Lung (tissue), 12 donors: ENCODE results near the gene KCNT1. TPM values are rescaled to one million over a fixed set of nuclear protein-coding genes. Genes with fewer than 3 reads are reported as not detected.

Experiments used
- ATAC-seq: fragments of 200-7000 bp; cut with Tn5 transposase; one replicate; pipeline ENCODE4 v1.9.1; 2020; ENCODE audit warnings: moderate number of reproducible peaks; ENCODE audit not compliant: insufficient read depth, low FRiP score
- DNase-seq, 3 donors: peaks; one replicate each; pipeline ENCODE4 v3.0.0-alpha.2; 2013 to 2017
- H3K27ac ChIP-seq, 2 donors: one replicate each; pipeline ENCODE4 v1.5.1; 2013; ENCODE audit warnings: mild to moderate bottlenecking in 2 of 2, moderate library complexity in 2 of 2, control low read depth in 1 of 2, inconsistent platforms in 1 of 2, low read depth in 1 of 2, low read length in 1 of 2
- H3K27me3 ChIP-seq, 3 donors: one replicate each; pipeline ENCODE4 v1.5.1; 2013; ENCODE audit warnings: low read length in 2 of 3; ENCODE audit not compliant: control insufficient read depth in 3 of 3, insufficient read depth in 3 of 3
- H3K36me3 ChIP-seq, 4 donors: one replicate each; pipeline ENCODE4 v1.5.1; 2013; ENCODE audit warnings: low read length in 4 of 4, mild to moderate bottlenecking in 1 of 4, moderate library complexity in 1 of 4; ENCODE audit not compliant: control insufficient read depth in 4 of 4, insufficient read depth in 4 of 4
- H3K4me1 ChIP-seq, 5 donors: one replicate each; pipeline ENCODE4 v1.5.1; 2013; ENCODE audit warnings: low read length in 5 of 5, mild to moderate bottlenecking in 2 of 5, moderate library complexity in 1 of 5; ENCODE audit not compliant: control insufficient read depth in 5 of 5, insufficient read depth in 5 of 5
- H3K4me3 ChIP-seq: one replicate; pipeline ENCODE4 v1.5.1; 2013; ENCODE audit warnings: mild to moderate bottlenecking, control low read depth, moderate library complexity
- H3K9ac ChIP-seq, 2 donors: one replicate each; pipeline ENCODE4 v1.5.1; 2013; ENCODE audit warnings: low read length in 2 of 2, control low read depth in 1 of 2; ENCODE audit not compliant: insufficient read depth in 1 of 2
- H3K9me3 ChIP-seq, 4 donors: one replicate each; pipeline ENCODE4 v1.5.1; 2013; ENCODE audit warnings: low read length in 3 of 4, mild to moderate bottlenecking in 1 of 4, moderate library complexity in 1 of 4; ENCODE audit not compliant: control insufficient read depth in 4 of 4, insufficient read depth in 3 of 4
- CTCF ChIP-seq: IDR thresholded peaks from 2 replicates; pipeline ENCODE4 v1.5.1; 2012; ENCODE audit warnings: mild to moderate bottlenecking; ENCODE audit errors: control extremely low read depth, extremely low read depth
- WGBS, 2 donors: extraction: QIAGEN DNeasy Blood & Tissue Kit; methylation state at CpG; one replicate each; pipeline ENCODE4 v1.1.7; 2013; 5-methylcytosine and 5-hydroxymethylcytosine counted together
- polyA plus RNA-seq, 2 donors: library from polyadenylated mRNA; stranded (reverse); fragments of 200-250 nt; gene quantifications; one replicate each; pipeline ENCODE4 v1.2.1, GENCODE V29; 2013
- total RNA-seq, 2 donors: library from RNA; depleted of rRNA in 1 of 2; stranded (reverse); fragments of >200 nt in 1 of 2; gene quantifications; one replicate each; pipeline ENCODE4 v1.2.1, GENCODE V29; 2014 to 2021
- donor health status: control.
- donor health status: control.
- donor health status: Bipolar disorder and iron deficiency.
- donor health status: healthy.
- donor health status: DM: yes; HTN: yes; CAD: no.

Gene KCNT1
- total and polyA plus RNA-seq, 4 donors: 0.06 to 0.28 (median 0.11) TPM

GRCh38 chr9:135674977-135675376 is 27.0 kb upstream of the KCNT1 start:
- no peak overlapping the region for H3K4me3 ChIP-seq
- H3K27ac ChIP-seq: no peak overlapping the region
- peaks cover 0 to 3% (median 2%) of the 10 kb centered on the region in 3 donors for H3K27me3 ChIP-seq
- TF ChIP-seq CTCF: no peak
- H3K9me3 ChIP-seq: peaks cover 0 to 5% (median 0%) of the 10 kb centered on the region in 4 donors
- H3K36me3 ChIP-seq: no peaks in the 10 kb centered on the region
- H3K4me1 ChIP-seq: no peaks in the 10 kb centered on the region
- ATAC-seq (no peak), DNase-seq (no peak)
- H3K9ac ChIP-seq: no peak overlapping the region
- 73 to 74% methylated on average over 10 of the region's 10 CpGs for WGBS, 2 donors

DNA sequence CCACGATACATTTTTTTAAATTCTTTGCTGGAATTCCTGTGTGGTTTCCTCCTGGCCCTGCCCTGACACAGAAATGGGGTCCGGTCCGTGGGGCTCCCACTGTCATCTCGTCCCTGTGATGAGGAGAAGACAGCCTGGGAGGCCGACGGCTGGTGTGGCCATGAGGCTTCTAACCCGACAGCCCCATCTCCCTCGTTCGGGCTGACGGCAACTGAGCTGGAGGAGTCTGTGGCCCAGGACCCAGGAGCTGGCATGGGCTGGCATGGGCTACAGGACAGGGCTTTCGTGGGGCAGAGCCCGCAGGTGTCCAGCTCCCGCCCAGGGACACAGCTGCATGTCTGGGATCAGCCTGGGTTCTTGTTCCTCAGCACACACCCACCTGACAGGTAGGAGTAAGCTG is 25.1 kb upstream of the KCNT1 start:
- Histone ChIP-seq H3K27ac (no peak overlapping the region), H3K36me3 (no peaks in the 10 kb centered on the region), H3K4me3 (no peak overlapping the region), H3K9ac (no peak overlapping the region), H3K9me3 (peaks cover 0 to 13% (median 0%) of the 10 kb centered on the region in 4 donors), H3K4me1 (no peaks in the 10 kb centered on the region), H3K27me3 (peaks cover 0 to 3% (median 0%) of the 10 kb centered on the region in 3 donors)
- DNase-seq (no peak), ATAC-seq (no peak)
- 84 to 90% methylated on average over 13 of the region's 13 CpGs for WGBS, 2 donors
- no peak for TF ChIP-seq CTCF

GRCh38 chr9:135677641-135678168 is 24.3 kb upstream of the KCNT1 start:
- 82 to 88% methylated on average over 22 of the region's 22 CpGs for WGBS, 2 donors
- Histone ChIP-seq H3K4me1 (no peaks in the 10 kb centered on the region), H3K36me3 (no peaks in the 10 kb centered on the region), H3K9me3 (peaks cover 0 to 13% (median 0%) of the 10 kb centered on the region in 4 donors), H3K27me3 (peaks cover 0 to 3% (median 0%) of the 10 kb centered on the region in 3 donors), H3K27ac (no peak overlapping the region), H3K4me3 (no peak overlapping the region), H3K9ac (no peak overlapping the region)
- no peak for ATAC-seq
- no peak for TF ChIP-seq CTCF
- no peak for DNase-seq
